ENCODE data around the gene IPMK.

GRCh38 chr10:58264780-58265179, 2.9 kb downstream of the IPMK start:
- TF ChIP-seq, protein P1, sequence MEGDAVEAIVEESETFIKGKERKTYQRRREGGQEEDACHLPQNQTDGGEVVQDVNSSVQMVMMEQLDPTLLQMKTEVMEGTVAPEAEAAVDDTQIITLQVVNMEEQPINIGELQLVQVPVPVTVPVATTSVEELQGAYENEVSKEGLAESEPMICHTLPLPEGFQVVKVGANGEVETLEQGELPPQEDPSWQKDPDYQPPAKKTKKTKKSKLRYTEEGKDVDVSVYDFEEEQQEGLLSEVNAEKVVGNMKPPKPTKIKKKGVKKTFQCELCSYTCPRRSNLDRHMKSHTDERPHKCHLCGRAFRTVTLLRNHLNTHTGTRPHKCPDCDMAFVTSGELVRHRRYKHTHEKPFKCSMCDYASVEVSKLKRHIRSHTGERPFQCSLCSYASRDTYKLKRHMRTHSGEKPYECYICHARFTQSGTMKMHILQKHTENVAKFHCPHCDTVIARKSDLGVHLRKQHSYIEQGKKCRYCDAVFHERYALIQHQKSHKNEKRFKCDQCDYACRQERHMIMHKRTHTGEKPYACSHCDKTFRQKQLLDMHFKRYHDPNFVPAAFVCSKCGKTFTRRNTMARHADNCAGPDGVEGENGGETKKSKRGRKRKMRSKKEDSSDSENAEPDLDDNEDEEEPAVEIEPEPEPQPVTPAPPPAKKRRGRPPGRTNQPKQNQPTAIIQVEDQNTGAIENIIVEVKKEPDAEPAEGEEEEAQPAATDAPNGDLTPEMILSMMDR (IDR thresholded peaks at IDR 0.05), result no peak
- no peak for TF ChIP-seq ZFX (IDR thresholded peaks at IDR 0.05; ENCODE audit: borderline replicate concordance)
